Large intestine (tissue), 3 donors: Measurements from ENCODE around the gene TFPT. TPM values are rescaled to one million over a fixed set of nuclear protein-coding genes. Genes with fewer than 3 reads are reported as not detected.

Source experiments
- DNase-seq, 2 donors: peaks; one replicate each; pipeline versions ENCODE4 v3.0.0 to v3.0.0-alpha.2; 2013
- H3K27ac ChIP-seq: one replicate; pipeline ENCODE4 v1.5.1; 2013; ENCODE audit warnings: low read length
- H3K27me3 ChIP-seq: 2 replicates; pipeline ENCODE4 v1.6.1; 2013; ENCODE audit warnings: low read length; ENCODE audit not compliant: control insufficient read depth, insufficient read depth
- H3K36me3 ChIP-seq: 2 replicates; pipeline ENCODE4 v1.6.1; 2013; ENCODE audit warnings: low read length; ENCODE audit not compliant: control insufficient read depth, insufficient read depth
- H3K4me1 ChIP-seq: one replicate; pipeline ENCODE4 v1.6.1; 2013; ENCODE audit warnings: low read length; ENCODE audit not compliant: control insufficient read depth, insufficient read depth
- H3K4me3 ChIP-seq: one replicate; pipeline ENCODE4 v1.5.1; 2013; ENCODE audit warnings: low read length
- H3K9me3 ChIP-seq: one replicate; pipeline ENCODE4 v1.6.1; 2013; ENCODE audit warnings: mild to moderate bottlenecking, low read depth, low read length, moderate library complexity; ENCODE audit not compliant: control insufficient read depth
- WGBS: methylation state at CpG from one replicate; pipeline ENCODE4 v1.1.5; 2013; ENCODE audit warnings: low lambda C conversion rate; ENCODE audit not compliant: insufficient coverage; 5-methylcytosine and 5-hydroxymethylcytosine counted together
- polyA plus RNA-seq: library from polyadenylated mRNA; unstranded; fragments of 120-200 nt; gene quantifications from one replicate; pipeline ENCODE4 v1.2.1, GENCODE V29; 2013

TFPT gene
- polyA plus RNA-seq, 1 donor, result 16.6 TPM

DNA sequence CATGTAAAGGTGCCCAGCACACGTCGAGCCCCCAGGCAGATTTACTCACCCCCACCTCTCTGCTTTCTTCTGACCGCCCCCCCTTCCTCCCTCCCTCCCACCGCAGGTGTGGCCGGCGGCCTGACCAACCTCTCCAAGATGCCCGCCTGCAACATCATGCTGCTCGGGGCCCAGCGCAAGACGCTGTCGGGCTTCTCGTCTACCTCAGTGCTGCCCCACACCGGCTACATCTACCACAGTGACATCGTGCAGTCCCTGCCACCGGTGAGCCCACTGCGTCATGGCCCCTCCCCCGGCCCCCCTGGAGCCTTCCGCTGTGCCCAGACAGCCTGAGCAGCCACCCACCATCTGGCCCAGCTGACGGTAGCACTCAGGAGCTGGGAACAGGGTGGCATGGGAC, 8.9 kb upstream of the TFPT start:
- H3K4me1 ChIP-seq, result no peaks in the 10 kb centered on the region
- WGBS, result no CpG with 5 or more reads among the region's 19 CpGs

DNA sequence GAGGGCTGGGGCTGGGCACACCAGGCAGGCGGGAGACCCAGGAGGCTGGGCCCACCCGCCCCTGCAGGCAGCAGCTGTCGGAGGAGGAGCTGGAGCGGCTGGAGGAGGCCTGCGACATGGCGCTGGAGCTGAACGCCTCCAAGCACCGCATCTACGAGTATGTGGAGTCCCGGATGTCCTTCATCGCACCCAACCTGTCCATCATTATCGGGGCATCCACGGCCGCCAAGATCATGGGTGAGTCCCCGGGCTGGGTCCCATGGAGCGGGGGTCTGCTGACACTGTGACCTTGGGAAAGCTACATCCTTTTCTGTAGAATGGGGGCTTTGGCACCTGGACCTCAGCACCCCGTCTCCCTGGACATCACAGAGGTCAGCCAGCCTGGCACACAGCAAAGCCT, 8.2 kb upstream of the TFPT start:
- H3K4me1 ChIP-seq, result no peaks in the 10 kb centered on the region
- peaks cover 79% of the 10 kb centered on the region for H3K36me3 ChIP-seq
- WGBS, result no CpG with 5 or more reads among the region's 17 CpGs

More for the DNA sequence above, 8.9 kb upstream of the TFPT start:
- no peaks in the 10 kb centered on the region for H3K27me3 ChIP-seq
- no peak for DNase-seq
- no peak overlapping the region for H3K27ac ChIP-seq
- H3K36me3 ChIP-seq, result peaks cover 84% of the 10 kb centered on the region
- H3K9me3 ChIP-seq, result no peaks in the 10 kb centered on the region
- H3K4me3 ChIP-seq, result no peak overlapping the region

DNA sequence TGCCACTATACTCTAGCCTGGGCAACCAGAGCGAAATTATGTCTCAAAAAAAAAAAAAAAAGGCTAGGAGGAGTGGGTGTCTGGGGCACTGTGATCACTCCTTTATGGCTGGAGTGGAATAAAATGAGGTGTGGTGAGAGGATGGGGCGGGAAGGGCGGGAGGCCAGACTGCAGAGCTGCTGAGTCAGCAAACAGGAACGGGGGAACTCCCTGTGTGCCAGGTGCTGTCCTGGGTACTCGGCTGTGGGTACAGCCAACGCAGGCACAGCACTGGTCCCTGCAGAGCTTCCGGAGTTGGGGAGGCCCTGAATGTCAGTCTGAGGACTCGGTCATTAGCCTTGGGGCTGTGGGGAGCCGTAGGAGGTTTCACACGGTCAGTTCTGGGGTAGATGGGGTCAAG, 5.8 kb upstream of the TFPT start:
- WGBS, result 100% methylated on average over 2 of the region's 10 CpGs
- DNase-seq, result no peak

More for the DNA sequence above, 8.2 kb upstream of the TFPT start:
- H3K27ac ChIP-seq, result no peak overlapping the region
- H3K27me3 ChIP-seq, result no peaks in the 10 kb centered on the region
- H3K9me3 ChIP-seq, result no peaks in the 10 kb centered on the region
- H3K4me3 ChIP-seq, result no peak overlapping the region
- DNase-seq, result no peak

DNA sequence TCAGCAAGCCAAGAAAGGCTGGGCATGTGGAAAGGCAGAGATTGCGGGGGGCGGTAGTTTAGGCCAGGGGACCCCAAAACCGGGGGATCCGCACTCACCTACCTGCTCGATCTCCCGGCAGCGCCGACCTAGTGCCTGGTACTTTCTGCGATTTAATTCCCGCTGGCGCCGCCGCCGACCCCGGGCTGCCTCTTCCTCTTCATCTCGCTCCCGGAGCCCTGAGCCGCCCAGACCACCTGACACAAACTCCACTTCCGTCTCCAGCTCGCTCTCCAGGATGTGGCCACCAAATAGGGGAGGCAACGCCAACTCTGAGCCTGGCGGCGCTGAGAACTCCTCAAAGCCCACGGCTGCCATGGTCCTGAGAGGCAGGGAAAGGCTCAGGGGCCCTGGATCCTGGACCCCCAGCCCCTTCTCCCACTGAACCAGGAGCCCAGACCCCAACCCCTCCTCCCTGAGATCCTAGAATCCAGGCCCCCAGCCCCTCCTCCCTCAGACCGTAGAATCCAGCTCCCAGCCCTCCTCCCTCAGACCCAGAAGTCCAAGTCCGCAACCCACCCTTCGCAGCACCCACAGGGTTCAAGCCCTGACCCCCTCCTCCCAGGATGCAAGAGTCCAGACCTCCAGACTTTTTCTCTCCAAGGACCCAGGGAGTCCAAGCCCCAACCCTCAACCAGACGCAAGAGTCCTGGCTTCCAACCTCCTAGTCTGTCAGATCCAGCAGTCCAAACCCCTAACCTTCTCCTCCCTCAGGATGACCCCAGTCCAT, 933 bp downstream of the TFPT start:
- Histone ChIP-seq H3K4me3 (peak overlapping the region; percentile 66), H3K36me3 (peaks cover 22% of the 10 kb centered on the region), H3K4me1 (peaks cover 6% of the 10 kb centered on the region), H3K9me3 (no peaks in the 10 kb centered on the region), H3K27ac (no peak overlapping the region), H3K27me3 (no peaks in the 10 kb centered on the region)
- WGBS, result no CpG with 5 or more reads among the region's 28 CpGs
- peak in 1 of 2 donors; percentile 27 for DNase-seq

More for the DNA sequence above, 5.8 kb upstream of the TFPT start:
- Histone ChIP-seq H3K9me3 (no peaks in the 10 kb centered on the region), H3K4me3 (no peak overlapping the region), H3K36me3 (peaks cover 60% of the 10 kb centered on the region), H3K27ac (no peak overlapping the region), H3K4me1 (peaks cover 6% of the 10 kb centered on the region), H3K27me3 (no peaks in the 10 kb centered on the region)

DNA sequence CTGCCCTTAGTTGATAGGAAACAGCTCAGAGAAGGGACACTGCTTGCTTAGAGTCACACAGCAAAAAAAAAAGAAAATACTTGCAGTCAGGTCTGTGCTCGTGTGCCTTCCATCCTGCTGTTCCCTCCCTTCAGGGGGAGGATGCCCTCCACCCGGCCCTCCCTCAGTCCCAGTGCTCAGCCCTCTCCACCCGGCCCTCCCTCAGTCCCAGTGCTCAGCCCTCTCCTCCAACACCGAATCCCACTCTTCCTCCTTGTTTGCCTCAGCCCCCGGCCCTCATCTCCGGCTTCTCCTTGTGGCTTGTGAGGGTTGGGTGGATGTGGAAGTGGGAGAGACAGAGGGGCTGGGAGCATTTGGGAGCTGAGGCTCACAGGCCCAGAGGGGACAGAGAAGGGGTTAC, 5.8 kb downstream of the TFPT start:
- Histone ChIP-seq H3K27ac (no peak overlapping the region), H3K27me3 (no peaks in the 10 kb centered on the region), H3K9me3 (no peaks in the 10 kb centered on the region), H3K36me3 (peaks cover 48% of the 10 kb centered on the region), H3K4me3 (no peak overlapping the region), H3K4me1 (no peaks in the 10 kb centered on the region)
- no CpG with 5 or more reads among the region's 6 CpGs for WGBS
- DNase-seq, result no peak

DNA sequence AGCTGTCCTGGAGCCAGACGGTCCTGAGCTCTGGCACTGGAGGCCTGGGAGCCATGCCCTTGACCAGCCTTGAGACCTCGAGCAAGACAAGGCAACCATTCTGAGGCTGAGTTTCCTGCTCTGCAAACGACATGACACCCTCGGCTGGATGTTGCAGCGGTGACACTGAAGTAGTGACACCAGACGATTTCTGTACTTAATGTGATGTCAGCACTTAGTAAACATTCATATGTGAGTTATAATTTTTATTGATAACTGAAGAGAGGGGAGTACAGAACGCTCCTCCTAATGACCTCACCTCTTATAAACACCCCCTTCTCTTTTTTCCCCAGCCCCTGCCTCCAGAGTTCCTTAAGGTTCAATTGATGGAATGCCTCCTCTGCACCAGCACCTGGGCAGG, 7.0 kb downstream of the TFPT start:
- DNase-seq, result no peak
- Histone ChIP-seq H3K9me3 (no peaks in the 10 kb centered on the region), H3K4me1 (no peaks in the 10 kb centered on the region), H3K27ac (no peak overlapping the region), H3K4me3 (no peak overlapping the region), H3K36me3 (peaks cover 48% of the 10 kb centered on the region), H3K27me3 (no peaks in the 10 kb centered on the region)
- WGBS, result 60% methylated on average over 1 of the region's 7 CpGs

DNA sequence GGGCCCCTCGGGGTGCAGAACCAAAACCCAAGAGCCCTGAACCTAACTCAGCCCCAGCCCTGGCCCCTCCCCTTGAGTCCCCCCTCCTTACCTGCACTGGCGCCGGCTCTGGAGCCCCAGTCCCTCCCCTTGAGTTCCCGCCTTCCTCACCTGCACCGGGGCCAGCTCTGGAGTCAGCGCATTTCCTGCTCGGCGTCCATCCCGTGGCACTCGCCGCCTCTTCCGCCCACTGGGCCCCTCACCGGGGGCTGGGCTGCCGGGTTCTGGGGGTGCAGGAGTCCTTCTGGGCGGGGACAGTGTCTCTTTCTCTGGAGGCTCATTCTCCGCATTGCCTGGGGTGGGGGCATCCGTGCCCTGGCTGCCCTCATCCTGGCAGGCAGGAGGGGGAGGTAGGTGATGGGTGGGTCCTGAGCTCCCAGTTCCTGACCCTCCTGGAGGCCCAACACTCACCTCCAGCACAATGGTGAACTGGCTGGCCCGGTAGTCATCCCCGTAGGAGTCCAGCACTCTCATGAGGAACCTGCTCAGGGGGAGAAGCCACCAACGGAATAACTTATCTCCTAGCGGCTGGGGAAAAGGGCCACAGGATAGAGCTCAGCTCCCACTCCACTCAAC, 7.5 kb downstream of the TFPT start:
- H3K4me1 ChIP-seq, result no peaks in the 10 kb centered on the region
- H3K27ac ChIP-seq, result no peak overlapping the region
- no peaks in the 10 kb centered on the region for H3K27me3 ChIP-seq
- no CpG with 5 or more reads among the region's 21 CpGs for WGBS
- H3K36me3 ChIP-seq, result peaks cover 48% of the 10 kb centered on the region
- no peak for DNase-seq
- no peaks in the 10 kb centered on the region for H3K9me3 ChIP-seq
- no peak overlapping the region for H3K4me3 ChIP-seq

DNA sequence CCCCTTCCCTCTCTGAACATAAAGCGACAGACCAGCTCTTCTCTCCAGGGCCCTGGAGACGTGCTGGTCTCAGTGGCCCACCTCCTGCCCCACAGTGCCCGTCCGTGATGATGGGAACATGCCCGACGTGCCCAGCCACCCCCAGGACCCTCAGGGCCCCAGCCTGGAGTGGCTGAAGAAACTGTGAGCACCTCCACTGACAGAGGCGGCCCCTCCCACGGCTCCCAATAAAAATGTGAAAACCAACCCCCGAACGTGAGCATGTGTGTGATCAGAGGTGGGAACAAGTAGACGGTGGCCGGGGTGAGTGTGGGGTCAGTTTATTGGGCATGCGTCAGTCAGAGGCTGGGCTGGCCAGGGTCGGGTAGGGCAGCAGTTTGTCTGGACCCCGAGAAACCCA, 8.7 kb downstream of the TFPT start:
- Histone ChIP-seq H3K9me3 (no peaks in the 10 kb centered on the region), H3K27me3 (no peaks in the 10 kb centered on the region), H3K27ac (no peak overlapping the region), H3K4me3 (no peak overlapping the region), H3K4me1 (no peaks in the 10 kb centered on the region), H3K36me3 (peaks cover 46% of the 10 kb centered on the region)
- WGBS, result no CpG with 5 or more reads among the region's 15 CpGs
- no peak for DNase-seq

DNA sequence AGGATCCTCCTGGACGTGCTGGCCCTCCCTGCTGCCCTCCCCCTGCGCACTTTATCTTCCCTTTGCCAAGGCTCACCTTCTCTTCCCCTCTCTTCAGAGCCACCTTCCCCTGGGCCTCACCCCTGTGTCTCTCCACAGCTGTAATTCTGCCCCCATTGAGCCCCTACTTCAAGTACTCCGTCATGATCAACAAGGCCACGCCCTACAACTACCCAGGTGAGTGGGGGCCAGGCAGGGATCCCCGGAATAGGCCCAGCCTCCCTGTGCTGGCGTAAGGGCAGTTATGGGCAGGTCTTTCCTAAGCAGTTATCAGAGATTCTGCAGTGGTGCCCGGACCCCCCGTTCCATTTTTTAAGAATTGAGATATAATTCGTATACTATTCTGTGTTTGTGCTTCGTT, 9.7 kb downstream of the TFPT start:
- Histone ChIP-seq H3K4me1 (no peaks in the 10 kb centered on the region), H3K36me3 (peaks cover 44% of the 10 kb centered on the region), H3K9me3 (no peaks in the 10 kb centered on the region), H3K27ac (no peak overlapping the region), H3K4me3 (no peak overlapping the region), H3K27me3 (no peaks in the 10 kb centered on the region)
- DNase-seq, result no peak
- 100% methylated on average over 2 of the region's 10 CpGs for WGBS

DNA sequence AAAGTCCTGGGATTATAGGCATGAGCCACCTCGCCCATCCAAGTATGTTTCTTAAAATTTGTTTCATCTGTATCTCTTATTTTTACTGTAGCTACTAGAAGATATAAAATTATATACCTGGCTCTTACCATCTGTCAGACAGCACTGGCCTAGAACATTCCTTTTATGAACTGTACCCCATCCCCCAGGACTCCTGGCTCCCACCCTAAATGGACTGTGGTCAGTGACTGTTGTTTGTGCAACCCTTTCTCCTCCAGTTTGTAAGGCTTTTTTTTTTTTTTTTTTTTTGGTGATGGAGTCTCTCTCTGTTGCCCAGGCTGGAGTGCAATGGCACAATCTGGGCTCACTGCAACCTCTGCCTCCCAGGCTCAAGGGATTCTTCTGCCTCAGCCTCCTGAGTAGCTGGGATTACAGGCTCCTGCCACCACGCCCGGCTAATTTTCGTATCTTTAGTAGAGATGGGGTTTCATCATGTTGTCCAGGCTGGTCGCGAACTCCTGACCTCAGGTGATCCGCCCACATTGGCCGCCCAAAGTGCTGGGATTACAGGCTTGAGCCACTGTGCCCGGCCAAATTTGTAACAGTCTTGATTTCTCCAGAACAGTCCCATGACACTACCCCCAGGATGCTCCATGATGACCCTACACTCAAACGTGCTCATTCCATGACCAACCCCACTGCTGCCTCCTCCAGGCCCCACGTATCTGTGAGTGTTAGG, 10.3 kb downstream of the TFPT start:
- Histone ChIP-seq H3K27ac (no peak overlapping the region), H3K4me1 (no peaks in the 10 kb centered on the region), H3K27me3 (no peaks in the 10 kb centered on the region), H3K4me3 (no peak overlapping the region), H3K36me3 (peaks cover 38% of the 10 kb centered on the region), H3K9me3 (no peaks in the 10 kb centered on the region)
- WGBS, result 100% methylated on average over 1 of the region's 11 CpGs
- DNase-seq, result no peak
